ENCODE results near the gene NADSYN1. TPM values are rescaled to one million over a fixed set of nuclear protein-coding genes. Genes with fewer than 3 reads are reported as not detected.

Gene NADSYN1
- total RNA-seq, 2 donors from 2014 or later: 107 to 111 TPM

DNA sequence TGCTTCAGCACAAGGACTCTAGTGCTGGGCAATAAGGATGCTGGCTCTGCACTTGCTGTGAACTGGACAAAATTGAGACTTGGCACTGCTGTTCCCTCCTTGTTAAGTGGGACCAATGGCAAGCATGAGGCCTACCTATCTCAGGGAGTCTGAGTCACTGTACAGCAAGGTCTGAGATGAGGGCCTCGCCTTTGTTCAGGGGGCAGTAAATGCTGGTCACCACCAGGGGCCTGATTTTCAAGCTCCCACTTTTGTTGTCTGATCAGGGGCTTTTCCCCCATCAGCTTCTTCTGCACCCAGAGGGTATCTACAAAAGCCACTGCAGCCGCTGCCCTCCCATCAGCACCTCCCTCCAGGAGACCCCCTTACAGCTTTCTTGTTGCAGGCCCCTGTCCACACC is 27.6 kb upstream of the NADSYN1 start:
- no peaks in the 10 kb centered on the region for H3K9me3 Mint-ChIP-seq
- no peaks in the 10 kb centered on the region for H3K36me3 Mint-ChIP-seq (ENCODE audit: insufficient read depth in 2 of 2)
- DNase-seq (no peak), ATAC-seq (replicated peaks in 1 of 2) (no peak)
- H3K4me3 Mint-ChIP-seq: no peak overlapping the region
- peaks cover 12% of the 10 kb centered on the region for H3K4me1 Mint-ChIP-seq (ENCODE audit: low read depth)
- no peak overlapping the region for H3K27ac Mint-ChIP-seq
- no peaks in the 10 kb centered on the region for H3K27me3 Mint-ChIP-seq (ENCODE audit: low read depth)

DNA sequence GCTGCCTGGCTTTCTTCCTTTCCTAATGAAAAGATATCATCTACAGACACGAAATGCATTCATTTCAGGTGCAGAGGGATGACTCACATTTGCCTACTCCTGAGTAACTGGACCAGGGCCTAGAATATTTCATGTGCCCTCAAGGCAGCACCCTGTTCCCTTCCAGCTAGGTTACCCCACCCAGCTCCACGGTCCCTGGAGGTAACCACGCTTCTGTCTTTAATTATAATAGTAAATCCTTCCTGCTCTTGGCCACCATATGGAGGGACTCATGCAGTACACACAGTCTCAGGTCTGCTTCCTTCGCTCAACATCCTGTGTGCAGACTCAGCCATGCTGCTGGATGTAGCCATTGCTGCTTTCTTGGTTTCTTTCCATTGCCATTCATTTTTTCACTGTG is 27.1 kb upstream of the NADSYN1 start:
- Mint-ChIP-seq H3K4me1 (ENCODE audit: low read depth) (peaks cover 12% of the 10 kb centered on the region), H3K4me3 (no peak overlapping the region), H3K27ac (no peak overlapping the region), H3K9me3 (no peaks in the 10 kb centered on the region), H3K36me3 (ENCODE audit: insufficient read depth in 2 of 2) (no peaks in the 10 kb centered on the region), H3K27me3 (ENCODE audit: low read depth) (no peaks in the 10 kb centered on the region)
- no peak for DNase-seq
- ATAC-seq (replicated peaks in 1 of 2): peak; percentile 13 to 34

DNA sequence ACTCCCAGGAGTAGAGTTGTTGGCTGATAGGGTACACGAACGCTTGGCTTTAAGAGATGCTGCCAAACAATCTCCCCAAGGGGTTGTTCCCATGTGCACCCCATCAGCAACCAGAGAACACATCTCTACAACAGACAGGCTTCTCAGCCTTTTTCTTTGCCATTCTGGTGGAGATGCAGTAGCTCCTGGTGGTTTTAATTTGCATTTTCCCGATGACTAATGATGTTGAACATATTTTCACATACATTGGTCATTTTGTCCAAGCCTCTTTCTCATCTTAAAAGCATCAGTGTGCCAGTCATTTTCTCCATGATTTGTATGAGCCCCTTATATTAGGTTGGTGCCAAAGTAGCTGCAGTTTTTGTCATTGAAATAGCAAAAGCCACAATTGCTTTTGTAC is 26.6 kb upstream of the NADSYN1 start:
- Mint-ChIP-seq H3K36me3 (ENCODE audit: insufficient read depth in 2 of 2) (no peaks in the 10 kb centered on the region), H3K27ac (no peak overlapping the region), H3K4me3 (no peak overlapping the region), H3K9me3 (no peaks in the 10 kb centered on the region), H3K4me1 (ENCODE audit: low read depth) (peaks cover 12% of the 10 kb centered on the region), H3K27me3 (ENCODE audit: low read depth) (no peaks in the 10 kb centered on the region)
- ATAC-seq (replicated peaks in 1 of 2) (no peak), DNase-seq (no peak)

DNA sequence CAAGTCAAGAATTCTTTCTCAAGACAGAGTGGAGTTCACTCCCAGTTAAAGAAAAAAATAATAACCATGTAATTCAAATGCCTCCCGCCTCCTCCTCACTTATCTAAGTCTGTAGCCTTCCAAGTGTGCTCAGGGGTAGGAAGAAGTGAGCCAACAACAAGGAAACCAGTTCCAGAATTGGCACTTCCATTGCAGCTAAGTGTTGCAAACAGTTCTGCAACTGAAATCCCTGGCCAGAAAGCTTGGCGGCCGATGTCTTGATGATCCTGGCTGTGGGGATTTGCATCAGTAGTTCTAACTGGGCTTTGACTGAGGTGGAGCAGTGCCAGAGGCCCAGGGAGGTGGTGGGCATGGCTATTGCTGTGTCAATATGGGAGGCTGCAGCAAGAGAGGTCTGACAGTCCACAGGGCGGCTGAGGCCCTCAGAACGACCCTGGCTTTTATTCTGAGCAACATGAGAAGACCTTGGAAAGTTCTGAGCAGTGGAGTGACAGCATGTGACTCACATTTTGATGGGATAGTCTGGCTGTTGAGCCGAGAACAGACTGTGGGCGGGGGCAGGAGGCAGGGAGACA is 24.1 kb upstream of the NADSYN1 start:
- Mint-ChIP-seq H3K36me3 (ENCODE audit: insufficient read depth in 2 of 2) (no peaks in the 10 kb centered on the region), H3K4me1 (ENCODE audit: low read depth) (peaks cover 12% of the 10 kb centered on the region), H3K27ac (no peak overlapping the region), H3K4me3 (no peak overlapping the region), H3K27me3 (ENCODE audit: low read depth) (no peaks in the 10 kb centered on the region), H3K9me3 (no peaks in the 10 kb centered on the region)
- ATAC-seq (replicated peaks in 1 of 2) (no peak), DNase-seq (no peak)

DNA sequence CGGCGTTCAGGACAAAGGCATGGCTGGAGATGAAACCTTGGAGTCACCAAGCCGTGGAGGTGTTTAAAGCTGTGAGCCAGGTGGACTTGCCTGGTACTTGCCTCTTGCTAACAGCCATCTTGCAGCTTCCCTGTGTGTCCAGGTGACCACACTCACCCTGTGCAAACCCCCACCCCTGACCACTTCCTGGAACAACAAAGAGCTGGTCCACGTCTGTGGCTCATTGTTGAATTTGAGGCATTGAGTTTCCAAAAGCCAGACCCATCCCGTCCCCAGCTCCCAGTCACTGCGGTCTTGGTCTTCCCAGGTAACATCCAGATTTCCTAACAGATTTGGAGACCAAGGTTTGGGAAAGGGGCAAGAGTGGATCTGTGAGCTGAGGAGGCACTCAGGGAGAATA is 23.3 kb upstream of the NADSYN1 start:
- no peak overlapping the region for H3K27ac Mint-ChIP-seq
- no peaks in the 10 kb centered on the region for H3K27me3 Mint-ChIP-seq (ENCODE audit: low read depth)

DNA sequence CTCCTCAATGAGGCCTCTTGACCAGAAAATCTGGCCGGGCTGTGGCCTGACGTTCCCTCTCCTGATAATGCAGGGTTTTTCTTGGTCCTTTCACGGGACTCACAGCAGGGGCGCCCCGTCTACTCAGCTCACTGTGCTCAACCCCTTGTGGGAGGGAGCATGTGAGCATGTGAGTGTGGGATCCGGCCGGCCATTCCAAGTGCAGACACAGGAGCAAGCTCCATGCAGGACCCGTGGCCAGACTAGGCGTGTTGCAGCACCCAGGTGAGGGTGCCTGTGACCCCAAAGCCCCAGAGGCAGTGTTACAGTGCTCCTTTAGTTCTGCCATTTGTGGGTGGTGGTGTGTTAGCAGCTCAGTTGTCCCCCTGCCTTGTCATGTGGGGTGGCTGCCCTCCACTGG is 22.8 kb upstream of the NADSYN1 start:
- ATAC-seq (replicated peaks in 1 of 2) (no peak), DNase-seq (no peak)
- no peak overlapping the region for H3K27ac Mint-ChIP-seq
- H3K4me1 Mint-ChIP-seq (ENCODE audit: low read depth): peaks cover 12% of the 10 kb centered on the region
- no peaks in the 10 kb centered on the region for H3K27me3 Mint-ChIP-seq (ENCODE audit: low read depth)
- H3K36me3 Mint-ChIP-seq (ENCODE audit: insufficient read depth in 2 of 2): no peaks in the 10 kb centered on the region
- no peaks in the 10 kb centered on the region for H3K9me3 Mint-ChIP-seq
- H3K4me3 Mint-ChIP-seq: no peak overlapping the region

More for the DNA sequence above, 23.3 kb upstream of the NADSYN1 start:
- Mint-ChIP-seq H3K36me3 (ENCODE audit: insufficient read depth in 2 of 2) (no peaks in the 10 kb centered on the region), H3K4me3 (no peak overlapping the region), H3K9me3 (no peaks in the 10 kb centered on the region), H3K4me1 (ENCODE audit: low read depth) (peaks cover 12% of the 10 kb centered on the region)
- DNase-seq (no peak), ATAC-seq (replicated peaks in 1 of 2) (no peak)

DNA sequence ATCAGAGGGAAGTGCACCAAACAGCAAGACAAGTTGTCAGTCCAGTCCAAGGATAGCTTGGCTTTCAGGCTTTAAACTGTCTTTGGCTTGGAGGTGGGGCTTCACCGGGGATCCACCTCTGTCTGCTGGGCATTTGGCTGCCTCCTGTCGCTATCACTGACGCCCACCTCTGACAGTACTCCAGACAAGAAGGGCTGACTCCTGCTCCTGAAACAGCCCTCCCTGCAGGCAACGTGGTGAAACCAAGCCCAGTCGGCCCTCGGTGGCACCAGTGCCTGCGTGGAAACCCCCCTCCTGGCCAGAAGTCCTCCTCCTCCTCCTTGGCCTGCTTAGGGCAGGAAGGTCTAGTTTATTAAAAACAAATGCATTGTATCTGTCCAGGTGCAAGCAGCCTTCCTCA is 21.7 kb upstream of the NADSYN1 start:
- no peaks in the 10 kb centered on the region for H3K36me3 Mint-ChIP-seq (ENCODE audit: insufficient read depth in 2 of 2)
- no peak overlapping the region for H3K4me3 Mint-ChIP-seq
- no peaks in the 10 kb centered on the region for H3K27me3 Mint-ChIP-seq (ENCODE audit: low read depth)
- ATAC-seq (replicated peaks in 1 of 2) (no peak), DNase-seq (no peak)
- peaks cover 5% of the 10 kb centered on the region for H3K4me1 Mint-ChIP-seq (ENCODE audit: low read depth)
- H3K27ac Mint-ChIP-seq: no peak overlapping the region
- no peaks in the 10 kb centered on the region for H3K9me3 Mint-ChIP-seq

DNA sequence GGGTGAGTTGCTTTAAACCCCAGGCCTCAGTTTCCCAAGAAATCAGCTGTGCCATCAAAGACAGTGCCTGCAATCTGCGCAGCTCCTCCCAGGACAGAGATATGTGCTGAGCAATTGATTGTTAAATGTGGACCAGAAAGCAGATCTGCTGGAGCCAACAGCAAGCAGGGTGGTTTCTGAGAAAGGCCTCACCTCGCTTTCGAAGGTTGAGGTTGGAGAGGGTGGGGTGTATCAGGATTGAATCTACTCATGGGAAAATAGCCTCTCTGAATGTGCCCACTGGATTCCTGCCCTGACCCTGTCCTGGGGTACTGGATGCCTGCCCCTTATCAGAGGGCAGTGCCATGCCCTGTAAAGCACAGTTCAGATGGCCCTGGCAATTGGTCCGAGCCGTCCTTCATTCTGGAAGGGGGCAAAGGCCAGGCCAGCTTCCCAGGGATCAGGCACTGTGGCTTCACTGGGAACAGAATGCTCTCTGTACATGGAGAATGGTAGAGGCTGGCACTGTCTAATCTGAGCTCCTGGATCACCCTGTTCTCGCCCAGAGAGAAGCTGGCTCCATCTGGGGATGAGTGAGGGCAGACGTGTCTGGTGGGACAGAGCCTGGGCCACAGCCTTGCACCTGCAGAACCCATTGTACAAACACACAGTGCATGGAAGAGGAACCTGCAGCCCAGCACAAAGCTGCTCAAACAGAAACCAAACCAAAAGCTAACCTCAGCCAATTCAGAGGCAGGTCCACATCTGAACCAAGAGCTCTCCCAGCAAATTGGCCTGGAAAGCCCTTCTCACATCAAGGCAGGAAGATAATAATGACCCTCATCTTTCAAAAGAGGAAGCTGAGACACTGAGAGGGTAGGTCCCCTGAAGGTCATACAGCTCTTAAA is 20.0 kb upstream of the NADSYN1 start:
- H3K36me3 Mint-ChIP-seq (ENCODE audit: insufficient read depth in 2 of 2): peaks cover 0 to 2% of the 10 kb centered on the region in 2 donors
- no peaks in the 10 kb centered on the region for H3K4me1 Mint-ChIP-seq (ENCODE audit: low read depth)
- DNase-seq (no peak), ATAC-seq (replicated peaks in 1 of 2) (no peak)
- H3K27ac Mint-ChIP-seq: no peak overlapping the region
- no peak overlapping the region for H3K4me3 Mint-ChIP-seq
- no peaks in the 10 kb centered on the region for H3K9me3 Mint-ChIP-seq
- H3K27me3 Mint-ChIP-seq (ENCODE audit: low read depth): no peaks in the 10 kb centered on the region

DNA sequence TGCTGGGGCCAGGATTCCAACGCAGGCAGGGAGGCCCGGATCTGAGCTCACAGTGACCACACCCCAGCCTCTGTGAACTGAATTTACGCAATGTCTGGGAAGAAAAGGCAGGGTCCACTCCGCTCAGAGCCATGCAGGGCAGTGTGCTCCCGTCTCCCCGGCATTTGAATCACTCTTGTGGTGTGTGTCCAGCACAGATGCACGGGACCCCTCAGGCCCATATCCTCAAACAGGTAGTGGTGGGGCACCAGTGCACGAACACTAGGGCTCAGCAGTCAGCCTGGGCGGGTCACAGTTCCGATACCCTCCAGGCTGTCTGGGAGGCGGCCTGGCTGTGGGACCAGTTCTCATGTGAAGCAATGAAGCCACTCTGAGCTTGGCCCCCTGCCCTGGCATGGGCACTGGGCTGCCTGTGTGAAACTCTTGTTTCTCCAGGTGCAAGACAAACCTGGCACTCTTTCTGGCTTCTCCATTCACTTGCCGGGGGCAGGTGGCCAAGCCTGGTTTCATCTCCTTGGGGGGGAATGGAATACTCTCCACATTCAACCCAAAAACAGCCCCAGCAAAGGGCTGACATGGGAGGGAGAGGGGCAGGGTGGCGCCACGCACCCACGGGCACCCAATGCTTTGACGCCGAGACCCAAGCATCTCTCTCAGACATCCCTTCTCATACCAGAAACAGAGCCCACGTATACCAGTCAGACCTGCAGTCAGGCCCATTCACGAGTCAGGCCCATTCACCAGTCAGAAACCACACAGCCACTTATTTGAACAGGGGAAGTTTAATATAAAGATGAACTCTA is 19.2 kb upstream of the NADSYN1 start:
- Mint-ChIP-seq H3K9me3 (no peaks in the 10 kb centered on the region), H3K36me3 (ENCODE audit: insufficient read depth in 2 of 2) (peaks cover 0 to 2% of the 10 kb centered on the region in 2 donors), H3K27ac (no peak overlapping the region), H3K4me1 (ENCODE audit: low read depth) (no peaks in the 10 kb centered on the region), H3K27me3 (ENCODE audit: low read depth) (no peaks in the 10 kb centered on the region), H3K4me3 (no peak overlapping the region)
- DNase-seq (no peak), ATAC-seq (replicated peaks in 1 of 2) (no peak)

DNA sequence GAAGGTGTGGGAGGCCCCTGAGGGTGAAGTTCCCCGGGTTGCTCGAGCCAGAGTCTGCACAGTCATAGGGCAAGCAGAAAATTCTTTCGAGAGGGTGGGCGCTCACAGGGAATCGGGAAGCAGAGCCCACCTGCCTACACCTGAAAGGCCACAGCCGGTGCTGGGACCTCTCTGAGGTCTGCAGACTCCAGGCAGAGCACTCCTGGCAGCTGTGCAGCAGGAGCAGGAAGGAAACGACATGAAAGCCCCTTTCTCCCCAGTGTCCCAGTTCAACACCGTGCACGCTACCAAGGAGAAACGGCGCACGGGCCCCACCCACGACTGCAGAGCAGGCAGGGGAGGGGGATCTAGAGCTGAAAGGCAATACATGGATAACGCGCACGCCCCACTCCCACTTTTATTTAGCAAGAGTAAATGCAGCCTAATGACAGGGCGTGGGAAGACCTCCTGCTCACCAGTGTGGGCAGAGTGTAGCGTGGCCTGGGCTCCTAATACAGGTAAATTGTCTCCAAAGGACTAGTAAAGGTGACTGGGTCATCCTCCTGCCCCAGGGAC is 18.4 kb upstream of the NADSYN1 start:
- Mint-ChIP-seq H3K27ac (no peak overlapping the region), H3K36me3 (ENCODE audit: insufficient read depth in 2 of 2) (peaks cover 0 to 3% of the 10 kb centered on the region in 2 donors), H3K9me3 (no peaks in the 10 kb centered on the region), H3K27me3 (ENCODE audit: low read depth) (no peaks in the 10 kb centered on the region), H3K4me1 (ENCODE audit: low read depth) (no peaks in the 10 kb centered on the region), H3K4me3 (no peak overlapping the region)
- DNase-seq (no peak), ATAC-seq (replicated peaks in 1 of 2) (no peak)

DNA sequence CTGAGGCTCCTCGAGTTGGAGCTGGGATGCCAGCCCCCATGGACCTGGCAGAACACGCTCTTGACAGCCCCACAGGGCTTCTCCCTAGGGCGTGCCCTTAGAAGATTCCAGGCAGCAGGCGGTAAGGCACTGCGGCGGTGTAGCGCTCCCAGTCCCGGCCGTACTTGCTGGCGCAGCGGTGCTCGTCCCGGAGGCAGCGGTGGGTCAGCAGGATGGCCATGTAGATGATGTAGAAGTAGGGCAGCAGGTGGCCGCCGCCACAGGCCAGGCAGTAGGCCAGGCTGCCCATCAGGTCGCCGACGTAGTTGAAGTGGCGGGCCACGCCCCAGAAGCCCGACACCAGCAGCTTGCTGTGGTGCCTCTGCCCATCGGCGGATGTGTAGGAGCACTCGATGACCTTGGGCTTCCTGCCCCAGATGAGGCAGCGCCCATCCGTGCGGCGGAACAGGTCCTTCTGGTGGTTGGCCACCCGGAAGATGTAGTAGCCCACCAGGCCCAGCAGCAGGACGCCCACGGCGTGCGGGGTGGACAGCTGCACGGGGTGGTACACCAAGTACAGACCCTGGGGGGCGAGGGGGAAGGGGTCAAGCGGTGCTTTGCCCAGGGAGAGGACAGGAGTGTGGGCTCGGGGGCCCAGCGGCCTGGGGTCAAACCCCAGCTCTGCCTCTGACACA is 17.6 kb upstream of the NADSYN1 start:
- Mint-ChIP-seq H3K4me3 (no peak overlapping the region), H3K27me3 (ENCODE audit: low read depth) (no peaks in the 10 kb centered on the region), H3K9me3 (no peaks in the 10 kb centered on the region), H3K27ac (no peak overlapping the region), H3K4me1 (ENCODE audit: low read depth) (no peaks in the 10 kb centered on the region), H3K36me3 (ENCODE audit: insufficient read depth in 2 of 2) (peaks cover 2 to 7% of the 10 kb centered on the region in 2 donors)
- ATAC-seq (replicated peaks in 1 of 2) (no peak), DNase-seq (no peak)

DNA sequence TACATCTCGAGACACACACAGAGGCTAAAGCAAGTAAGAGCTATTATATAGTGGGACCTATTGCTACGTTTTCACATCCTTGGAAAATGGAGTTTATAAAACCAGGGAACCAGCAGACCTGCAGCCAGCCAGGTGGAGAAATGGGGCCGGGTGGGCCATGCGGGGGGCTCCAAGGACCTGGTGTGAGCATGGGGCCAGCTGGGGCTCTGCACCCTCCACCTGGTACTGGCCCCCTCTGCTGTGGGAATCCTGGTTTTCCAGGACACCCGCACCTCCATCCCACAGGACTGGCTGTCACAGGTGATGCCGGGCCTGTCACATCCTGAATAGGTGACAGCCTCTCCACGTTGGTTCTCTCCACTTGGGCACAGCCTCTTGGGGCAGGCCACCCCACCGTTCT is 16.1 kb upstream of the NADSYN1 start:
- Mint-ChIP-seq H3K27ac (no peak overlapping the region), H3K4me1 (ENCODE audit: low read depth) (no peaks in the 10 kb centered on the region), H3K4me3 (no peak overlapping the region), H3K36me3 (ENCODE audit: insufficient read depth in 2 of 2) (peaks cover 4 to 7% of the 10 kb centered on the region in 2 donors), H3K9me3 (no peaks in the 10 kb centered on the region), H3K27me3 (ENCODE audit: low read depth) (no peaks in the 10 kb centered on the region)
- no peak for DNase-seq
- no peak for ATAC-seq (replicated peaks in 1 of 2)

Measured in activated T-cell treated with anti-CD3 and anti-CD28 coated beads, Interleukin-2, amount 50 U/mL, for 72 hours (primary cell).